ENCODE data around the gene WHRN. TPM values are rescaled to one million over a fixed set of nuclear protein-coding genes. Genes with fewer than 3 reads are reported as not detected.

Gene WHRN
- total RNA-seq, 2 donors from 2014 or later, result 6.1 to 7.0 TPM

DNA sequence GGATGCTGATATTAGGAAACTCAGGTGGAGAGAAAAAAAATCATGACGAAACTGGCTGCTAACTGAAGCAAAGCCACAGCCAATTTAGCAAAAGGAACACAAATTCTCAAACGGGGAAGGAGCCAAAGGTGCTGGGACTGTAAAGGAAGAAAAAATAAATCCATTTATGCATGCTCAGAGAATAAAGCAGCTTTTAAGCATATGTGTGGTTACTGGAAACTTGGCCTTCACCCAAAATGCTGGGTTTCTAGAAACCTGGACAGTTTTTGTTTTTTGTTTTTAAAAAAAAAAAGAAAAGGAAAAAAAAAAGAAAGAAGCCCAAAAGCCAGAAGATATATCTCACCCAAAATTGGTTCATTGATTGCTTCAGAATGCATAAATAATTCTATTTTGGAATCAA, 8.0 kb downstream of the WHRN start:
- ATAC-seq (no peak), DNase-seq (no peak)
- intact Hi-C loops (cut with DNase I, micrococcal nuclease), result no loop called here

DNA sequence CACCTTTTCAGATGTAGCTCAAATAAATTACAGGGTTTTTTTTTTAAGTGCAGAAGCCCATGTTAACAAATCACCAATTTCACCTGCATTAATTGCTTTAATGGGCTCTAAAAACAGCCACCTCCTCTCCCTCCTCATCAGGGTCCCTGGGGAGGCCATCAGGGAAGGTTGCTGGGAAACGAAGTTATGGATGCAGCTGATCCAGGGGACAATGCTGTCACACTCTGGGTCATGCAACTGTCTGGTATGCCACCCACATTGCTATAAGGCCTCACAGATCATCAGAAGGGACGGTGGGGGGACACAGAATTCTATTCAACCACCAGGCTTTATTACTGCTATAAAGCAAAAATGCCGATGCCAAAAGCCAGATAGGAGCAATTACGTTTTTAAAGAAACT, 9.3 kb downstream of the WHRN start:
- no peak for DNase-seq
- no peak for ATAC-seq
- intact Hi-C loops (cut with DNase I, micrococcal nuclease), result no loop called here

DNA sequence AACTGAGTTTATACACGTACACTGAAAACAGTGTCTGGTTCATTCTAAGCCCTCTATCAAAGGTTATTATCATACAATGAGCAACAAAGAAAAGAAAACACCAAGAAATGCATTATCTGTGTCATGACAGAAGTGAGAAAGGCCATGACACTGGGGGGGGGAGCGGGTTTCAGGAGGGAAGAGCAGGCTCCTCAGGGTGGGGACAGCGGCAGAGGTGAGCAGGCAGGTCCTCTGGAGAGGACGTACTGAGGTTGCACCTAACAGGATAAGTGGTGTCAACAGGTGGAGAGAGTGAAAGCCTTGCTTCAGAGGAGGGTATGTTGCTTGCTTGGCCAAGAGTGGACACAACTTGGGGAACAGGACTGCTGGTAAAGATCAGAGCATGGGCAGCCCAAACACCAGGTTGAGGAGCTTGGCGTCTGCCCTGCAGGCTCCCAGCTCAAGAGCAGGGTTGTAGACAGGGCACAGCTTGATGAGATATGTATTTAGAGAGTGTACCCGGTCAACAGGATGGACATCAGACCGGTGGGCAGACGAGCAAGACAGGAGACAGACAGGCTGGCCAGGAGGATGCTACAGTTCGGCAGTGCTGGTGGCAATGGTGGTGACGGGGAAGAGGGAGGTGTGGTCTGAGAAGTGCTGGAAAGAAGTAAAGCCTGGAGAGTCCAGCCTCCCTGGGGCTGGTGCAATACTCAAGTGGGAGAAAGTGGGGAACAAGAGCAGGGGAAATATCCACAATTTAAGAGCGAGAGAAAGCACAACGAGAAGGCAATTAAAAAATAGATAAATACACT, 10.3 kb downstream of the WHRN start:
- intact Hi-C loops (cut with DNase I, micrococcal nuclease), result no loop called here
- DNase-seq (no peak), ATAC-seq (no peak)

DNA sequence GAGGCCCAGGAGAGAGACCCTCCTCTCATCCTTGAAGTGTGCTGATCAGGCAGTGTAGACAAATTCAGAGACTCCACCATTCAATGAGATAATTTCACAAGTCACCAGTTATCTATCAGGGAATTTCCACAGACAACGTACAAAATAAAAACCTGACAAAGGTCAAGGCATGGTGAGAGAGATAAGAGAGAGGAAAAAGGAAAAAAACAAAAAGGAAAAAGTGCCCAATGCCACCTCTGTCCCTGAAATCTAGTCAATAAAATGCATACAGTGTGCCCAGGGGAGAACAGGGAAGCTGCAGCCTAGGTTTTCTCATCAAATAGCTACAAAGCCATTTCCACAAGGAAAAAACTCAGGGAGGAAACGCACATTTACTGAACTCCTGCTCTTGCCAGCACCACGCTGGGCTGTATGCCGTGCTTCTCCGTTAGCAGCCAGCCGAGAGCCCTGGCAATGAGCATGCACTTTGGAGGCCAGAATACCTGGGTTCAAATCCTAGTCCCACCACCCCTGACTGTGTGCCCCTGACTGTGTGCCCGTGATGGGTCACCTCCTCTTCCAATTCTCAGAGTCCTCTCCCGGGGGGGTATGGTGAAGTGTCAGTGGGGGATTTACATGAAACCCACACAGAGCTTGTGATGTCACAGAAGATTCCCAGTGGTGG, 11.6 kb downstream of the WHRN start:
- intact Hi-C loops (cut with DNase I, micrococcal nuclease), result no loop called here
- ATAC-seq (no peak), DNase-seq (no peak)

DNA sequence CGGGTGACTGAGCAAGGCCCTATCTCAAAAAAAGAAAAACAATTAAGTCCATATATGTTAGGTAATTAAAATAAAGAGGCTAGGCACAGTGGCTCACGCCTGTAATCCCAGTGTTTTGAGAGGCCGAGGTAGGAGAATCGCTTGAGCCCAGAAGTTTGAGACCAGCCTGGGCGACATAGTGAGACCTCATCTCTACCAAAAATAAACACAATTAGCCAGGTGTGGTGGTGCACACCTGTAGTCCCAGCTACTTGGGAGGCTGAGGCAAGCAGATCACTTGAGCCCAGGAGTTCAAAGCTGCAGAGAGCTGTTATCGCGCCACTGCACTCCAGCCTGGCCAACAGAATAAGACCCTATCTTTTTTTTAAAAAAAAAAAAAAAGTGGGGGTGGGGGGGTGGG, 12.3 kb downstream of the WHRN start:
- DNase-seq (no peak), ATAC-seq (no peak)
- intact Hi-C loops (cut with DNase I, micrococcal nuclease), result no loop called here

DNA sequence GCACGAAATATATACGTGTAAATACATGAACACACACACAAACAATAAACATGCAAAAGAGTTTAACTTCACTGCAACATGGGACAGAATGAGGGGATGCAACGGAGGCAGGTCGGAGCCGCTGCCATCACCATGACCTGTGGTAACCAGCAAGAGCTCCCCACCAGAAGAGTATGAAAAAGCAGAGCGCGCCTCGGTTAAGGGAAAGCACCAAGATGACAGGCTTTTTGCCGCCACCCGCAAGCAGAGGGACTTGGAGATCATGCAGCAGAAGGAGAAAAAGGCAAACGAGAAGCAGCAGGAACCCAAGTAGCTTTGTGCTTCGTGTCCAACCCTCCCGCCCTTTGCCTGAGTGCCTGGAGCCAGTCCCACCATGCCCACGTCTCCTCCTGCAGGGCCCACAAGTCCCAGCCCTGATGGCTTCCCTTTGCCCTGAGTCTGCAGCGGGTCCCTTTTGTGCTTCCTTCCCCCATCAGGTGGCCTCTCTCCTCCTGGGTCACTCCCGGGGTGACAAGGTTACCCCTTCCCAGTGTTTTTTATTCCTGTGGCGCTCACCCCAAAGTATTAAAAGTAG, 13.8 kb downstream of the WHRN start:
- no peak for ATAC-seq

DNA sequence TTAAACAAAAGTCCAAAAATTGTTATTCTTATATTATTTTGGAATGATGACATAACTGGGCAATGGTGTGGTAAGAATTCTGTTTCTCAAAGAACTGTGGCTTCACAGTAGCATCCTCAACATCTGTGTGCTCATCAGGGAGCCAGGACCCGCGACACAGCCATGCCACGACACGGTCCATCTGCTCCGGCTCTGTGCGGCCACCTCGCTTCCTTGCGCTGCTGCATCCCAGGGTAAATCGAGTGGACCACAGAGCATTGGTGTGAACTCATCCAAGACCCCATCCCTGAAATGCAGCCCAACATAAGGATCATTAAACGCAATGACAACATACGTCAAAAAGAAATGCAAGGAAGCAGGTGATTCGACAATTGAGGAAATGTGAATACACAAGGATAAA, 15.3 kb downstream of the WHRN start:
- no peak for ATAC-seq
- intact Hi-C loops (cut with DNase I, micrococcal nuclease), result loop anchor here in 1 of 2 donors (5.0 kb wide), 1 partner anchor 162 kb away; no protein-coding TSS in a partner anchor

More for the DNA sequence above, 13.8 kb downstream of the WHRN start:
- no peak for DNase-seq
- intact Hi-C loops (cut with DNase I, micrococcal nuclease), result no loop called here

DNA sequence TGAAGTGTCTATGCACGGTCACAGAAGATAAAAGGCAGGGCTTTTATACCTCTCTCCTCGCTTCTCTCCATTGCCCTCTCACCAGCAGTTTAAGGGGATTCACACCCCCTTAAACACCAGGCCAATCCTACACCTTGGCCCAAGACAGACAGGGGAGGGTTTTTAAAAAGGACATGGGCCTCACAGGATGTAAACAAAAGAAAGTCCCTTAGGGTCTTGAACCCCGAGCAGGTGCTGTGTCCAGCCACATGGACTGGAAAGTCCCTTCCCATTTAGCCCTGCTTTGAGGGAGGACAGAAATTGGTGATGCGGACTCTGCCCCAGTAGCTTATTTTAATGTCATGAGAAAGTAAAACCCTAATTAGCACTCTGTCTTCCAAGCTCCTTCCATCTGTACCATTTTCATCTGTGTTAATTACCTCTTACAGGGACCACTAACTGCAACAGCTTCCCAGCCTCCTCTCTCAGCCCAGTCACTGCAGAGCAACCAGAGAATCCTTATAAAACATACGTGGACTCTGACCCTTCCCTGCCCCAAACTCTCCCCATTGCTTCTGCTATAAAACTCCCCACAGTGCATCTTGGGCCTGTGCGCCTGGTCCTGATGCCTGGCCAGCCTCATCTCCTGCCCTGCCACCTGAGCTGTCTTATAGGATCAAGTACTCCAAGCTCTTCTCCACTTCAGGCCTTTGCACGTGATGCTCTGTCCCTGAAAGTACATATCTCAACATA, 16.7 kb downstream of the WHRN start:
- ATAC-seq (peak; percentile 88), DNase-seq (peak in 1 of 2 donors; percentile 23)
- intact Hi-C loops (cut with DNase I, micrococcal nuclease), result loop anchor here in 1 of 2 donors (5.0 kb wide), 1 partner anchor 164 kb away; no protein-coding TSS in a partner anchor

More for the DNA sequence above, 15.3 kb downstream of the WHRN start:
- no peak for DNase-seq

DNA sequence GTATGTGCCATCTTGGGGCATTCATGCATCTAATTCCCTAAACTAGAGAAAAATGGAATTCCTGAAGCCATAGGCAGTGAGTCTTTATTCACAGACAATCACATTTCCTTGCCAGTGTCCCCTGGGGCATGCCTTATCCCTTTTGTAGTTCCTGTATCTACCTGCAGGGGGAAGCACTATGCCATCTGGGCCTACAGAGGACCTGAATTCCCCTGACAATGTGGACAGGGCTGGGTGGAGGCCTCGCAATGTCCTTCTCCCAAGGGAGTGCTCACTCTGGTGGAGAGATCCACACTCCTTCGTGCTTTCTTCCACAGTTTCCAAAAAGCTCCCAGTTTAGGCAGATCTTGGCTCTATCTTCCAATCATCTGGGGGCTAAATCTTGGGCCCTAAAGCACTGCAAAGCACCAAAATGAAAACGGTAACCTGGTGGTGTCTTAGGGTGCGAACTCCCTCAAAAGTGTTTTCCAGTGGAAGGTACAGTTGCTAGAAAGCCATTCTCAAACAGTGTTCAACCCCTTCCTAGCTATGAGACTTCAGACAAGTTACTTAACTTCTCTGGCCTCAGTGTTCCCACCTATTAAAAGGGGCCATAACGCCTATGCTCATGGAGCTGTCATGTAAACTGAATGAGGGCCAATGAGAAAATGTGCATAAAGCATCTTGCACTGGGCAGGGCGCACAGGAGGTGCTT, 17.5 kb downstream of the WHRN start:
- ATAC-seq (peak; percentile 95), DNase-seq (peak; percentile 54 to 55)
- intact Hi-C loops (cut with DNase I, micrococcal nuclease), result loop anchor here in 1 of 2 donors (5.0 kb wide), 1 partner anchor 165 kb away; no protein-coding TSS in a partner anchor

DNA sequence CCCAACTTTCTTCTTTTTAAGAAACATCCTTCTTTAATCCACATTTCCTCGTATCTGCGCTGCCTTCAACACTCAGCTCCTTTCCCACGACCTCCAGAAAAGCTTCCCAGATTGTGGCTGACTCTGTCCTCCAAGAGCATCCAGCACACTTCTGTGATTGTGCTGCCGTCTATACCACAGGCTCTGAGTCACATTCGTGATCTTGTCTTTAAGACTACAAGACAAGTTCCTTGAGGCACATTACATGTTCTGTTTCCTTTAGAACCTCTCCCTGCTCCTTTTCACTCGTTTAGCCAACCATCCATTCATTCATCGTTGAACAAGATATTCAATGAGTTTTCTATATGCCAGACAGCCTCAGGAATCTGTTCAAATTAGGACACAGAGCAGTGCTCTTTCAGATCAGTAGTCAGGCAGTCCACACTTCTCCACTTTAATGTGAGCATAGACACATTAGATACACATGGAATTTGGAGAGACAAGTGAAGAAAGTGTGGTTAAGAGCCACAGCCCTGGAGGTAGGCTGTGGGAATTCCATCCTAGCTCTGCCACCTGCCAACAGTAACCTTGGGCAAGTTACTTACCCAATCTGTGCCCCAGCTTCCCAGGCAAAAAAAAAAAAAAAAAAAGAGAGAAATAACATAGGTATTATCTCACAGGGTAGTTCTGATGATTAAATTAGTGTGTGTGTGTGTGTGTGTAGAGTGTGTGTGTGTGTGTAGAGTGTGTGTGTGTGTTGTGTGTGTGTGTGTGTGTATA, 18.9 kb downstream of the WHRN start:
- ATAC-seq (no peak), DNase-seq (no peak)
- intact Hi-C loops (cut with DNase I, micrococcal nuclease), result loop anchor here in 1 of 2 donors (5.0 kb wide), 1 partner anchor 166 kb away; no protein-coding TSS in a partner anchor

DNA sequence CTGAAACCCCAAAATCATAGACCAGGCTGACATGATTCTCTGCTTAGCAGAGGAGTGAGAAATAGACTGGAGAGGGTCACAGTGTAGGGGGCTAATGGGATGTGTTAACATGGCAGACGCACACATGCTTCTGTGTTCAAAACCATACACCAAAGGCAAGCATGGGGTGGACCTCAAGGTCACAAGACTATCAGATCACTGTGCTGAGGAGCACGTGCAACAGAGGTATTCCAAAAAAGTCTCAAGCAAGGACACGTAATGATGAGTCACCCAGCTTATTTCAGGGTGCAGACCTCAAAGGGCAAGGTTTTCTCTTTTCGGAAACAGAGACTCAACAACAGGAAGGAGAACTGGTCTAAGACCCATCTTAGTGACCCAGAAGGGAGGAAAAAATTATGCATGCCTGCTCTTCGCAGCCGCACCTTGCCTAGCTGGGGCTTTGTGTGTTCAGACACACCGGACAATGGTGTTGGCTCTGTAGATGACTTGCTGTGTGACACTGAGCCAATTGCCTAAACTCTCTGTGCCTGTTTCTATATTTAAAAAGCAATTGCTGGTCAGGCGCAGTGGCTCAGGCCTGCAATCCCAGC, 20.3 kb downstream of the WHRN start:
- DNase-seq (no peak), ATAC-seq (no peak)
- intact Hi-C loops (cut with DNase I, micrococcal nuclease), result loop anchor here in 1 of 2 donors (5.0 kb wide), 1 partner anchor 167 kb away; no protein-coding TSS in a partner anchor

DNA sequence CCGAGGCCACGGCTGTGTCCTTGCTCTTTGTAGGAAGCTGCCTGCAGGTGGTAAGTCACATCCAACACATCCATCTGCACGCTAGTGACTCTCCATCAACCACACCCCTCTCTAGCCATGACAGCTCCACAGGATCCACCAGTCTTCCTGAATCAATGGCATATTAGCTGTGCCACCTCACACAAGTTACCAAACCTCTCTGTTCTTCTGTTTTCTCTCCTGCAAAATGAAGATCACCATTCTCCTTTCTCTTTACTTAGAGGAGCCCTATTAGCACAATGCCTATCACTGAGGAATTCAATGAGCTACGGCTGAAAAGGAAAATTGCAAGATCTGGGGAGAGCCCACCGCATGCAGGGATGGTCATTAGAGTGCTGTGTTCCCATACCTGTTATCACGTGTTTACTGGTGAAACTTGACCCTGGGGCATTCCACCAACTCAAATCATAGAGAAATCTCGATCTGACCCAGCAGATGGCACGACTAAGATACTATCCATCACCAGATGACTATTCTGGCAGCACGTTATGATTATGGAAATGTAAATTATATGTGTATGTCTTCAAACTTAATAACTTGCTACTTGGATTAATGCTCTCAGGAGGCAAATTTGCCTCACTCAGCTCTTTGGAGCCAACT, 20.9 kb downstream of the WHRN start:
- ATAC-seq (no peak), DNase-seq (no peak)
- intact Hi-C loops (cut with DNase I, micrococcal nuclease), result no loop called here

DNA sequence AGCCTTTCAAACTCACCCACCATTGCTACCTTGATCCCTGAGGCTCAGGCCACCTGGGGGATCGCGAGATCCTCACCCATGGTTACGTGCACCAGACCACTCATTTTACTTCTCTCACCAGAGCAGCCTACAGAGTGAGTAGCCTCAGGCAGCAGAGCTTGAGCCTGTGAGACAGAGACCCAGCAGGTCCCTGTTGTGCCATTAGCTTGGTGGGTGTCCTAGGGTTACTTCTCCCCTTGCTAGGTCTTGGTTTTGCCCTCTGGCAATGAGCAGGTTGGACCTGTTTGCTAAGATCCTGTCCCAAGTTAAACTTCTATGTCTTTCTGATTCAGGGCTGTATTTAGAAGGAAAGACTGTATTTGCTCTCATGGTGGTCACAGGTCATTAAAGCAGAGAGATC, 21.8 kb downstream of the WHRN start:
- DNase-seq (no peak), ATAC-seq (no peak)
- intact Hi-C loops (cut with DNase I, micrococcal nuclease), result no loop called here

DNA sequence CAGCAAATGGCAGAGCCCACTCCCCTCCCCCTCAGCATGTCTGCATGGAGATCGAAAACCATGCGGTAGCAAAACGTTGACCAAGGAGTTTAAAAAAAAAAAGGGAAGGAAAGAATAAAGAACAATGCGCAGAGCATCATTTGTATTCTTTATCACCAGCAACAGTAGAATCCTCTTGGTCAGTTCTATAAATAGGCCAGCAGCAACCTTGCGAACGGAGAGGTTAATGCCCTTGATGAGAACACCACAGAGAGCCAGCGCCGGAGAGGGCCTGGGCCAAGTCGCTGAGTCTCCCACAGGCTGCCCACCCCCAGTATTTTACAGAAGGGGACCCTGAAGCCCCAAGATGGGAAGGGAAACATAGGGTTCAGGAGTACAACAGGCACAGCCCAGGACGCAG, 22.7 kb downstream of the WHRN start:
- no peak for ATAC-seq
- intact Hi-C loops (cut with DNase I, micrococcal nuclease), result no loop called here
- DNase-seq, result no peak

DNA sequence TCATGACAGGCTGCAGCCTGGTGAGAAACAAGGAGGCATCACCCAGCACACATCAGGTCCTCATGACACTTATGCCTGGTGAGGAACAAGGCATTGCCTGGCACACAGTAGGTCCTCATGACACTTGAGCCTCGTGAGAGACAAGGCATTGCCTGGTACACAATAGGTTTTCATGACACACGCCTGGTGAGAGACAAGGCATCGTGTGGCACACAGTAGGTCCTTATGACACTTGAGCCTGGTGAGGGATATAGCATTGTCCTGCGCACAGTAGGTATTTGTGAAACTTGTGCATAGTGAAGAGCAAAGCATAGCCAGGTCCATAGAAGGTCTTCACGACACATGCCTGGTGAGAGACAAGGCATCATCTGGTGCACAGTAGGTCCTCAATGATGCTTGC, 23.5 kb downstream of the WHRN start:
- intact Hi-C loops (cut with DNase I, micrococcal nuclease), result no loop called here
- ATAC-seq (no peak), DNase-seq (no peak)

DNA sequence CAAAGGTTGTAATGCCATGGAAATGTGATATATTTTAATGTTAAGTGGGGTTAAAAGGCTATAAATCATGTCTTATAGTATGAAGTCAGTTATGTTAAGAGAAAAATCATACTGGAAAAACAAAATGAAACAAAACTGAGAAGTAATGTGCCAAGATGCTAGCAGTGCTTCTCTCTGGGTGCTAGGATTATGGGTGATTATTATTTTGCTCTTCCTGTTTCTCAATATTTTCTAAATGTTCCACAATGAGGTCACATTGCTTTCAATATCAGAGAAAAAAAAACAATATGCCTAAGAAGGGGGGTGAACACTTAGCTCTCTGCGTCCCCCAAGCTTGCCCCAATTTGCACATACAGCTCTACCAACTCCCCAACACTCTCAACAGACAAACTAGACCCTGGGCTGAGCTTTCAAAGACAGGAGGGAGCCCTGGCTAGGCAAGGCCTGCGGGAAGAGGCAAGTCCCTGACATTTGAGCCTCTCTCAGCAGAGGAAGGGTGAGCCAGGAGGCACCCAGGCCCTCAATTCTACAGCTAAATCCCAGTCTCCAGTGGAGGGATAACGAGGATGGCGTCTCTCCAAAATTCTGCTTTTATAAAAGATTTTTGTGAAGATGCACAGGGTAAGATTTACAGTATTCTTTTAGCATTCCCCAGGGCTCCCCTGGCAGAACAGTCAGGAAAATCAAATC, 24.4 kb downstream of the WHRN start:
- intact Hi-C loops (cut with DNase I, micrococcal nuclease), result no loop called here
- ATAC-seq, result no peak
- DNase-seq, result no peak

DNA sequence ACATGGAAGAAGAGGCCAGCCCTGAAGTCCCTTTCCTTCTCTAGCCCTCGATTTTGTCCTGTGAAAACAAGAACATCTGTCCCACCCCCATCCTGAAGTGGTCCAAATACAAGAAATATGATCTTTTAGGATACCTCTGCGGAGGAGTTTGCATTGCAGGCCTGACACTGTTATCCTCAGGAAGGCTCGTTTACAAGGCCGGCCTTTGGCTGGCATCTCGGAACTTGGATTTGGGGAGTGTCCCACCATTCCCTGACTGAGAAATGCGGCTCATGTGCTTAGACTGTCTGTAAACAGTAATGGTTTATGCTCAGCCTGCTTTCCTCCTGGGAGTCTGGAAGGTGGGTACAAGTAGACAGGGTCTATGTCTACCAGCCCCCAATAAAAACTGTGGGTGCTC, 26.4 kb downstream of the WHRN start:
- intact Hi-C loops (cut with DNase I, micrococcal nuclease), result no loop called here
- no peak for DNase-seq
- ATAC-seq, result no peak

Measured in left colon (tissue), 2 donors.